NCI-H1092 (cell line): ENCODE data around the gene GOLM1.
"Not testable (repeated sequence)": the region's sequence is repeated elsewhere in the genome, so short reads cannot be mapped to it uniquely, and the experiment has no call there.

ENCODE experiments used
- DNase-seq: peaks from one replicate; lab custom pipeline; 2025; lab: John Stamatoyannopoulos, UW

The GOLM1 gene

GRCh38 chr9:86098824-86099700, at the start of gene GOLM1:
TSS of gene GOLM1 (minus strand) at chr9:86099558. CDS start at chr9:86079320, 20,238 bp downstream.
- DNase-seq = peak; percentile 49

GRCh38 chr9:86146671-86147070, 47.3 kb upstream of the GOLM1 start:
- not testable (repeated sequence) for DNase-seq

GRCh38 chr9:86145960-86146359, 46.6 kb upstream of the GOLM1 start:
- not testable (repeated sequence) for DNase-seq

GRCh38 chr9:86142973-86143372, 43.6 kb upstream of the GOLM1 start:
- no peak for DNase-seq

GRCh38 chr9:86141843-86142242, 42.5 kb upstream of the GOLM1 start:
- no peak for DNase-seq

GRCh38 chr9:86135371-86135770, 36.0 kb upstream of the GOLM1 start:
- no peak for DNase-seq

GRCh38 chr9:86134361-86134760, 35.0 kb upstream of the GOLM1 start:
- DNase-seq = no peak

- DNase-seq = no peak
Observed at GRCh38 chr9:86128235-86128822, 29.0 kb upstream of the GOLM1 start.

GRCh38 chr9:86126998-86127972, 27.9 kb upstream of the GOLM1 start:
- DNase-seq = peak; percentile 93

GRCh38 chr9:86122311-86122710, 23.0 kb upstream of the GOLM1 start:
- no peak for DNase-seq

GRCh38 chr9:86119457-86119856, 20.1 kb upstream of the GOLM1 start:
- DNase-seq = no peak

- DNase-seq = no peak
Observed at GRCh38 chr9:86116425-86116824, 17.1 kb upstream of the GOLM1 start.

- no peak for DNase-seq
Observed at GRCh38 chr9:86115886-86116285, 16.5 kb upstream of the GOLM1 start.

- DNase-seq = no peak
Observed at GRCh38 chr9:86112057-86112456, 12.7 kb upstream of the GOLM1 start.

- no peak for DNase-seq
Observed at GRCh38 chr9:86102626-86103025, 3.3 kb upstream of the GOLM1 start.

GRCh38 chr9:86099701-86100364, 475 bp upstream of the GOLM1 start:
- no peak for DNase-seq

- no peak for DNase-seq
Observed at GRCh38 chr9:86097510-86098224, 1.7 kb downstream of the GOLM1 start.

GRCh38 chr9:86096386-86096785, 3.0 kb downstream of the GOLM1 start:
- DNase-seq = no peak

- no peak for DNase-seq
Observed at GRCh38 chr9:86093788-86094555, 5.4 kb downstream of the GOLM1 start.

GRCh38 chr9:86091477-86091876, 7.9 kb downstream of the GOLM1 start:
- DNase-seq = no peak
